Neural cell (in vitro differentiated cells): Measurements from ENCODE around the gene TFPT. TPM values are rescaled to one million over a fixed set of nuclear protein-coding genes. Genes with fewer than 3 reads are reported as not detected.

ENCODE experiments used
- H2AFZ ChIP-seq: fragments of 200-600, 300-800 bp; sonication (generic), shearing (Covaris generic); 2 replicates; pipeline ENCODE4 v1.6.0; 2014; ENCODE audit warnings: low read depth, mild to moderate bottlenecking, antibody characterized with exemption, low read length, moderate library complexity
- H3F3A ChIP-seq: fragments of 200-600 bp; shearing (Covaris generic); 2 replicates; pipeline ENCODE4 v1.6.1; 2016; ENCODE audit warnings: mild to moderate bottlenecking, moderate library complexity, mixed read lengths, antibody characterized with exemption, low read length; ENCODE audit not compliant: insufficient read depth, poor library complexity, severe bottlenecking
- H3K27ac ChIP-seq: fragments of 200-600, 300-800 bp; sonication (generic), shearing (Covaris generic); 2 replicates; pipeline ENCODE4 v1.5.1; 2014; ENCODE audit warnings: mild to moderate bottlenecking, low read length, moderate library complexity
- H3K27me3 ChIP-seq: fragments of 300-800, 200-600 bp; sonication (generic), shearing (Covaris generic); 2 replicates; pipeline ENCODE4 v1.6.0; 2014; ENCODE audit warnings: mild to moderate bottlenecking, low read depth, low read length, moderate library complexity; ENCODE audit not compliant: insufficient read depth
- H3K36me3 ChIP-seq: fragments of 300-800, 200-600 bp; sonication (generic), shearing (Covaris generic); 2 replicates; pipeline ENCODE4 v1.5.1; 2014; ENCODE audit warnings: mild to moderate bottlenecking, antibody characterized with exemption, low read length, moderate library complexity; ENCODE audit not compliant: insufficient read depth
- H3K4me2 ChIP-seq: fragments of 300-800, 200-600 bp; sonication (generic), shearing (Covaris generic); 2 replicates; pipeline ENCODE4 v1.6.0; 2014; ENCODE audit warnings: mild to moderate bottlenecking, low read length
- H3K4me3 ChIP-seq: fragments of 300-800, 200-600 bp; sonication (generic), shearing (Covaris generic); 2 replicates; pipeline ENCODE4 v1.5.1; 2014; ENCODE audit warnings: mild to moderate bottlenecking, low read length, moderate library complexity
- H3K79me2 ChIP-seq: fragments of 200-600 bp; shearing (Covaris generic); replicated peaks from 2 replicates; pipeline ENCODE4 v1.6.0; 2014; ENCODE audit warnings: mild to moderate bottlenecking, low read length, moderate library complexity; ENCODE audit not compliant: insufficient read depth
- H3K9ac ChIP-seq: fragments of 300-800, 200-600 bp; sonication (generic), shearing (Covaris generic); 2 replicates; pipeline ENCODE4 v1.6.1; 2016; ENCODE audit warnings: mild to moderate bottlenecking, low read length, mixed read lengths
- H3K9me2 ChIP-seq: fragments of 200-600 bp; shearing (Covaris generic); 2 replicates; pipeline ENCODE4 v1.6.1; 2016; ENCODE audit warnings: mild to moderate bottlenecking, low read length, mixed read lengths; ENCODE audit not compliant: insufficient read depth
- H3K9me3 ChIP-seq: fragments of 200-600, 300-800 bp; sonication (generic), shearing (Covaris generic); 2 replicates; pipeline ENCODE4 v1.6.1; 2016; ENCODE audit warnings: mild to moderate bottlenecking, mixed run types, low read length, moderate library complexity, mixed read lengths
- H4K20me1 ChIP-seq: fragments of 200-600 bp; shearing (Covaris generic); 2 replicates; pipeline ENCODE4 v1.6.1; 2016; ENCODE audit warnings: mild to moderate bottlenecking, mixed run types; ENCODE audit not compliant: insufficient read depth
- EP300 ChIP-seq: fragments of 450-650 bp; conservative IDR thresholded peaks from 2 replicates; pipeline ENCODE4 v1.6.1; 2014; ENCODE audit warnings: antibody characterized with exemption, mild to moderate bottlenecking, moderate library complexity; ENCODE audit not compliant: poor library complexity, severe bottlenecking
- EZH2 ChIP-seq: fragments of 200-600, 300-800 bp; shearing (Covaris generic), sonication (generic); IDR thresholded peaks from 2 replicates; pipeline ENCODE4 v1.6.1; 2014; ENCODE audit warnings: antibody characterized with exemption, low read length, borderline replicate concordance, mild to moderate bottlenecking; ENCODE audit not compliant: insufficient read depth, poor library complexity, severe bottlenecking
- MXI1 ChIP-seq: fragments of 450-650 bp; conservative IDR thresholded peaks from 2 replicates; pipeline ENCODE4 v1.6.1; 2014; ENCODE audit warnings: antibody characterized with exemption, mild to moderate bottlenecking; ENCODE audit not compliant: poor library complexity, severe bottlenecking
- POLR2AphosphoS5 ChIP-seq: IDR thresholded peaks from 2 replicates; pipeline ENCODE4 v1.6.1; 2012
- RAD21 ChIP-seq: fragments of 450-650 bp; conservative IDR thresholded peaks from 2 replicates; pipeline ENCODE4 v1.6.1; 2014; ENCODE audit warnings: antibody characterized with exemption, mild to moderate bottlenecking, moderate library complexity
- SMC3 ChIP-seq: fragments of 450-650 bp; conservative IDR thresholded peaks from 2 replicates; pipeline ENCODE4 v1.6.1; 2014; ENCODE audit warnings: antibody characterized with exemption, mild to moderate bottlenecking, moderate library complexity; ENCODE audit not compliant: poor library complexity
- TAF1 ChIP-seq: IDR thresholded peaks from 2 replicates; pipeline ENCODE4 v1.6.1; 2012; ENCODE audit warnings: low read depth
- polyA plus RNA-seq: library from polyadenylated mRNA; depleted of rRNA; stranded (reverse); fragments of >200 nt; gene quantifications from 2 replicates; pipeline ENCODE4 v1.2.3, GENCODE V29; 2014
- TF ChIP-seq, protein P1 (sequence below): IDR thresholded peaks from 2 replicates; pipeline ENCODE4 v1.6.1; 2012; ENCODE audit warnings: borderline replicate concordance
- TF ChIP-seq, protein P2 (sequence below): fragments of 450-650 bp; IDR thresholded peaks from 2 replicates; pipeline ENCODE4 v1.5.1; 2014; ENCODE audit warnings: antibody characterized with exemption, mild to moderate bottlenecking, moderate library complexity; ENCODE audit not compliant: poor library complexity, severe bottlenecking

The TFPT gene
- polyA plus RNA-seq, 1 donor from 2014 or later = 24.3 TPM

GRCh38 chr19:54133312-54133956 is 18.0 kb upstream of the TFPT start:
- H2AFZ ChIP-seq = no peak overlapping the region
- TF ChIP-seq, protein P1, sequence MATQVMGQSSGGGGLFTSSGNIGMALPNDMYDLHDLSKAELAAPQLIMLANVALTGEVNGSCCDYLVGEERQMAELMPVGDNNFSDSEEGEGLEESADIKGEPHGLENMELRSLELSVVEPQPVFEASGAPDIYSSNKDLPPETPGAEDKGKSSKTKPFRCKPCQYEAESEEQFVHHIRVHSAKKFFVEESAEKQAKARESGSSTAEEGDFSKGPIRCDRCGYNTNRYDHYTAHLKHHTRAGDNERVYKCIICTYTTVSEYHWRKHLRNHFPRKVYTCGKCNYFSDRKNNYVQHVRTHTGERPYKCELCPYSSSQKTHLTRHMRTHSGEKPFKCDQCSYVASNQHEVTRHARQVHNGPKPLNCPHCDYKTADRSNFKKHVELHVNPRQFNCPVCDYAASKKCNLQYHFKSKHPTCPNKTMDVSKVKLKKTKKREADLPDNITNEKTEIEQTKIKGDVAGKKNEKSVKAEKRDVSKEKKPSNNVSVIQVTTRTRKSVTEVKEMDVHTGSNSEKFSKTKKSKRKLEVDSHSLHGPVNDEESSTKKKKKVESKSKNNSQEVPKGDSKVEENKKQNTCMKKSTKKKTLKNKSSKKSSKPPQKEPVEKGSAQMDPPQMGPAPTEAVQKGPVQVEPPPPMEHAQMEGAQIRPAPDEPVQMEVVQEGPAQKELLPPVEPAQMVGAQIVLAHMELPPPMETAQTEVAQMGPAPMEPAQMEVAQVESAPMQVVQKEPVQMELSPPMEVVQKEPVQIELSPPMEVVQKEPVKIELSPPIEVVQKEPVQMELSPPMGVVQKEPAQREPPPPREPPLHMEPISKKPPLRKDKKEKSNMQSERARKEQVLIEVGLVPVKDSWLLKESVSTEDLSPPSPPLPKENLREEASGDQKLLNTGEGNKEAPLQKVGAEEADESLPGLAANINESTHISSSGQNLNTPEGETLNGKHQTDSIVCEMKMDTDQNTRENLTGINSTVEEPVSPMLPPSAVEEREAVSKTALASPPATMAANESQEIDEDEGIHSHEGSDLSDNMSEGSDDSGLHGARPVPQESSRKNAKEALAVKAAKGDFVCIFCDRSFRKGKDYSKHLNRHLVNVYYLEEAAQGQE = no peak
- TF ChIP-seq EP300 (no peak), POLR2AphosphoS5 (peak; percentile 17), TAF1 (no peak), RAD21 (no peak), SMC3 (no peak), MXI1 (no peak), EZH2 (peak; percentile 76)
- TF ChIP-seq, protein P2, sequence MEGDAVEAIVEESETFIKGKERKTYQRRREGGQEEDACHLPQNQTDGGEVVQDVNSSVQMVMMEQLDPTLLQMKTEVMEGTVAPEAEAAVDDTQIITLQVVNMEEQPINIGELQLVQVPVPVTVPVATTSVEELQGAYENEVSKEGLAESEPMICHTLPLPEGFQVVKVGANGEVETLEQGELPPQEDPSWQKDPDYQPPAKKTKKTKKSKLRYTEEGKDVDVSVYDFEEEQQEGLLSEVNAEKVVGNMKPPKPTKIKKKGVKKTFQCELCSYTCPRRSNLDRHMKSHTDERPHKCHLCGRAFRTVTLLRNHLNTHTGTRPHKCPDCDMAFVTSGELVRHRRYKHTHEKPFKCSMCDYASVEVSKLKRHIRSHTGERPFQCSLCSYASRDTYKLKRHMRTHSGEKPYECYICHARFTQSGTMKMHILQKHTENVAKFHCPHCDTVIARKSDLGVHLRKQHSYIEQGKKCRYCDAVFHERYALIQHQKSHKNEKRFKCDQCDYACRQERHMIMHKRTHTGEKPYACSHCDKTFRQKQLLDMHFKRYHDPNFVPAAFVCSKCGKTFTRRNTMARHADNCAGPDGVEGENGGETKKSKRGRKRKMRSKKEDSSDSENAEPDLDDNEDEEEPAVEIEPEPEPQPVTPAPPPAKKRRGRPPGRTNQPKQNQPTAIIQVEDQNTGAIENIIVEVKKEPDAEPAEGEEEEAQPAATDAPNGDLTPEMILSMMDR = no peak
- H3K4me3 ChIP-seq = no peak overlapping the region
- H3K4me2 ChIP-seq = no peak overlapping the region
- H3F3A ChIP-seq = no peaks in the 10 kb centered on the region
- no peak overlapping the region for H3K27ac ChIP-seq
- H3K9me3 ChIP-seq = no peaks in the 10 kb centered on the region
- peaks cover 5% of the 10 kb centered on the region for H3K79me2 ChIP-seq
- H4K20me1 ChIP-seq = no peaks in the 10 kb centered on the region
- H3K9me2 ChIP-seq = no peaks in the 10 kb centered on the region
- no peak overlapping the region for H3K9ac ChIP-seq
- no peaks in the 10 kb centered on the region for H3K36me3 ChIP-seq
- no peaks in the 10 kb centered on the region for H3K27me3 ChIP-seq

DNA sequence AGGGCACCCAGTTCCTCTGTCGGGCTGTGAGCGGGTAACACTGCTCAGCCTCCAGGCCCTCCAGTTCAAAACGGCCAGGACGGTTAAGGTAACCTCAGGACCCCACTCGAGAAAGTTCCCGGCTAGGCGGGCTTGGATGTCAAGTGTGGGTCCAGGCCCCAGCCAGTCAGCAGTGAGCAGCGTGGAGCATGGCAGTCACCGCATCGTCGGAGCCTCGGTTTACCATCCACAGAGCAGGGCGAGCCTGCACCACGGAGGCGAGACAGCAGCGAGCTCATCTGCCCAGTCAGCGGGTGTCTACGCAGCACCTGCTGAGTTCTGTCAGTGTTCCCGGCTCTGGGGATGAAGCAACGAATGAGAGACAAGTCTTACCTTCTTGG is 14.2 kb upstream of the TFPT start:
- no peaks in the 10 kb centered on the region for H3K36me3 ChIP-seq
- no peaks in the 10 kb centered on the region for H4K20me1 ChIP-seq
- H3F3A ChIP-seq = no peaks in the 10 kb centered on the region
- H3K27ac ChIP-seq = no peak overlapping the region
- no peaks in the 10 kb centered on the region for H3K27me3 ChIP-seq
- H3K4me3 ChIP-seq = no peak overlapping the region
- H3K9ac ChIP-seq = no peak overlapping the region
- no peak for TF ChIP-seq RAD21
- TF ChIP-seq, protein P2 = no peak
- TF ChIP-seq MXI1 = no peak
- TF ChIP-seq, protein P1 = no peak
- TF ChIP-seq TAF1 = no peak
- TF ChIP-seq EP300 = no peak
- TF ChIP-seq SMC3 = no peak
- TF ChIP-seq POLR2AphosphoS5 = no peak
- no peak for TF ChIP-seq EZH2
- H3K9me3 ChIP-seq = no peaks in the 10 kb centered on the region
- H3K79me2 ChIP-seq = no peaks in the 10 kb centered on the region
- H3K9me2 ChIP-seq = no peaks in the 10 kb centered on the region
- H3K4me2 ChIP-seq = no peak overlapping the region
- no peak overlapping the region for H2AFZ ChIP-seq
